ENCODE measurements around the gene ZNF469. TPM values are rescaled to one million over a fixed set of nuclear protein-coding genes. Genes with fewer than 3 reads are reported as not detected.

ZNF469 gene
- total RNA-seq, 1 experiment from 2014 or later = 0.12 TPM

DNA sequence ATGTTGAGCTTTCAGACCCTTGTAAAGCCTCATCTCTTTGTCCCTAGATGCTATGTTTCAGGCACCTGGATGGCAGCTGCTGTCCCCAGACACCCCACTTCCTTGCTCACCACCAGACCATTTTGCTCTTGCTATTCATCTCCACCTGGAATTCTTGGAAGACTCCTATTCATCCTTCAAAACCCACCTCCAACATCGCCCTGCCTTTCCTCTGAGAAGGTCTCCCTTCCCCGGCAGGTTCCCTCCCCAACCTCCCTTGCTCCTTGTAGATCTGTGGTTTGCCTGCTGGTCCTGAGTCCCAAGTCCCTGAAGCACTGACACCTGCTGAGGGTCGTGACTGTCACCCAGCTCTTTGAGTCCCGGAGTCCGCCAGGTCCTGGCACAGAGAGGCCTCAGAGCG is 9.9 kb downstream of the ZNF469 start:
- no peak for DNase-seq (ENCODE audit: low spot score)

DNA sequence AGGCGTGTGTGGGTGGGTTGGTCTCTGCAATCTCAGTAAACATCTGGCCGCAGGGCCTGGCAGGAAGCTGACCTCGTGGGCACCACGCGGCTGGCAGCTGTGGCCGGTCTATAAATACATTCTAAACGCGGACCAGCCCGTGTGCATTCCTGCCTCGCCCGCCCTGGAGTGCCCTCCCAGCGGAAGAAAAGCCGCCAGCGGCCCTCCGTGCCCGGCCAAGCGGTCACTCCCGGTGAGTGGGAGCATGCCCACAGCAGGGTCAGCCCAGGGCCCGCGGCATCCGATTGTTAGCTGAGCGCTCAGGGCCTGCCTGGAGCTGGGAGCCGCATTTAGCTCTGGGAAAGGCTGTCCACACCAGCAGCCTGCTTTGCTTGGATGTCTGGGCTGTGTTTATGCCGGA is 10.3 kb downstream of the ZNF469 start:
- no peak for DNase-seq (ENCODE audit: low spot score)

GRCh38 chr16:88393571-88393970 is 10.8 kb downstream of the ZNF469 start:
- no peak for DNase-seq (ENCODE audit: low spot score)

DNA sequence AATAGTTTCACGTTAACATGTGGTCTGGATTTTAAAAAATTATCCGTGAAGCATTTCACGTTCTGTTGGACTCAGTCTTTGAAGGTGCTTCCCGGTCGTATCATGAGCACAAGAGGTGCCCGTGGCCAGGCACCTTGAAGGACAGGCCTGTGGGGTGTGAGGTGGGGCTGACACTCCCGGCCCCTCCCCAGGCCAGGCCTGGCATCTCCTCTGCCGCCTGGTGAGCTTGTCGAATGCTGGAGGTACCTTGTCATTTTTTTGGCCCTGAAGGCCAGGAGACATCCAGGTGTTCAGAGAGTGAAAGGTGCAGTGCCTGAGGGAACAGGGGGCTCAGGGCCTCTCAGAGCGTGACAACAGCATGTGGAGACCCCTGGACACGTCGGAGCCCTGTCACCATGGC is 11.7 kb downstream of the ZNF469 start:
- no peak for DNase-seq (ENCODE audit: low spot score)

DNA sequence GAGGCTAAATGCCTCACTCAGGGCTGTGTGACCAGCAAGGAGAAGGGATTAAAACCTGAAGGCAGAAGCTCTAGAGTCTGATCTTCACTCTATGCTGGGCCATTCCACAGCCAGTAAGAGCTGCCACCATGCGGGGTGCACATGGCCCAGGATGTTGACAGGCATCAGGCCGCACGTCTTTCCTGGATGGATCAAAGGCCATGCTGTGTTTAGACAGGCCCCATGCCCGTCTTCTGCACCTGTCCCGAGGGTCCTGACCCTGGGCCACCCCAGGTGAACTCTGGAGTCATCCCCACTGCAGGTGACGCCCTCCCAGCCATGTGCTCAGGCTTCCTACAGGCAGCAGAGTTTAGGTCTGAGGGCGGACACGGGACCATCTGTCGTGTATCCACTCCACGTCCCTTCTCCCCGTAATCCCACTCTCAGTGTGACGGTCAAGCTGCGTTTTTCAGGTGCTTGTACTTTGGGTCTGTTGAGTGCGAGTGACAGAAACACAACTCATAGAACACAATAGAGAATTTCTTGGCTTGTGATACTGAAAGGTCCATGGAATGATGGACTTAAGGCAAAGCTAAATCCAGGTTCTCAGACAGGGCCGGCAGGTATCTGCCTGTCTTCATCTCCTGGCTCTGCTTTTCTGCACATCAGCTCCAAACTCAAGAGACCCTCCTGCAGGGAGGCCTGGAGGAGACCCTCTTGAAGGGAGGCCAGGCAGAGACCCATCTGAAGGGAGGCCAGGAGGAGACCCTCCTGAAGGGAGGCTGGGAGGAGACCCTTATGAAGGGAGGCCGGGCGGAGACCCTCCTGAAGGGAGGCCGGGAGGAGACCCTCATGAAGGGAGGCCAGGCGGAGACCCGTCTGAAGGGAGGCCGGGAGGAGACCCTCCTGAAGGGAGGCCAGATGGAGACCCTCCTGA is 13.2 kb downstream of the ZNF469 start:
- no peak for DNase-seq (ENCODE audit: low spot score)

GRCh38 chr16:88398170-88398873 is 15.6 kb downstream of the ZNF469 start:
- DNase-seq (ENCODE audit: low spot score) = no peak

DNA sequence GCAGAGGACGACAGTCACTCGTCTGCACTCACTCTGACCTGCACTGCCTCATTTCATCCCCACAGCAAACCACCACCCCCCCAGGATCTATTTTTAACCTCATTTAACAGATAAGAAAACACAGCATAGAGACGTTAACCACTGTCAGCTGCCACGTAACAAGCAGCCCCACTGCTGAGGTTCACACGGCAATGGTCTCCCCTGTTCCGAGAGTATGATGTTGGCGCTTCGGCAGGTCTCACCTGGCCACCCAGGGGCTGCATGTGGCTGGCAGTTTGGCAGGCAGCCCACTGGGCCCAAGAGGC is 16.1 kb downstream of the ZNF469 start:
- no peak for DNase-seq (ENCODE audit: low spot score)

- DNase-seq (ENCODE audit: low spot score) = no peak
Observed at GRCh38 chr16:88400186-88400585, 17.4 kb downstream of the ZNF469 start.

GRCh38 chr16:88401604-88402246 is 19.0 kb downstream of the ZNF469 start:
- no peak for DNase-seq (ENCODE audit: low spot score)

DNA sequence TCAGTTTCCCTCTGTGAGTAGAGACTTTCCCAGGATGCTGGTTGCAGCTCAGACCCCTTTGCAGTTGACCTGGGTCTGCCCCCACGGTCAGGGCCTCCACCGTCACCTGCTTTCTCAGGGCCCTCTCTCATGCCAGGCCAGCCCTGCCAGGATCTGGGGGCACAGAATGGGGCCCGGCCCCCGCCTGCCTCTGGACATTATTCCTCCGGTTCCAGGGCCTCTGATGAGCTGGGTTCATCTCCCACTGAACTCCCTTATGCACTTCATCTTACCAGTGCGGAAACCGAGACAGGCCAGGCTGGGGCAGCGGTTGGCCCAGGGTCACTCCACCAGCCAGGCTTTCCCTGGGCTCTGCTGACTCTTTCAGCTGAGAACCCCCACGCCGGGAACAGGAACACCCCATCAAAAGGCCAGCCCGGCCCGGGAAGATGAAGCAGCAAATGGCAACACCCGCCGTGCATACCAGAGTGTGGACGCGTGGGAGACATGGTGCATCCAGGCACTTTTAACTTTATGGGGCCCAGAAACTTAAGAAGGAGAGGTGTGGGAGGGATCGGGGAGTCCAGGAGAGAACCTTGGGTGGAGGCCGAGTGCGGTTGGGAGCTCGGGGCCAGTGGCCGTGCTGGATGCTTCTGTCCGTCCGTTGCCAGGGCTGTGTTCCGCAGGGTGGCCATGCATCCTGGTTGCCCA is 19.9 kb downstream of the ZNF469 start:
- no peak for DNase-seq (ENCODE audit: low spot score)

DNA sequence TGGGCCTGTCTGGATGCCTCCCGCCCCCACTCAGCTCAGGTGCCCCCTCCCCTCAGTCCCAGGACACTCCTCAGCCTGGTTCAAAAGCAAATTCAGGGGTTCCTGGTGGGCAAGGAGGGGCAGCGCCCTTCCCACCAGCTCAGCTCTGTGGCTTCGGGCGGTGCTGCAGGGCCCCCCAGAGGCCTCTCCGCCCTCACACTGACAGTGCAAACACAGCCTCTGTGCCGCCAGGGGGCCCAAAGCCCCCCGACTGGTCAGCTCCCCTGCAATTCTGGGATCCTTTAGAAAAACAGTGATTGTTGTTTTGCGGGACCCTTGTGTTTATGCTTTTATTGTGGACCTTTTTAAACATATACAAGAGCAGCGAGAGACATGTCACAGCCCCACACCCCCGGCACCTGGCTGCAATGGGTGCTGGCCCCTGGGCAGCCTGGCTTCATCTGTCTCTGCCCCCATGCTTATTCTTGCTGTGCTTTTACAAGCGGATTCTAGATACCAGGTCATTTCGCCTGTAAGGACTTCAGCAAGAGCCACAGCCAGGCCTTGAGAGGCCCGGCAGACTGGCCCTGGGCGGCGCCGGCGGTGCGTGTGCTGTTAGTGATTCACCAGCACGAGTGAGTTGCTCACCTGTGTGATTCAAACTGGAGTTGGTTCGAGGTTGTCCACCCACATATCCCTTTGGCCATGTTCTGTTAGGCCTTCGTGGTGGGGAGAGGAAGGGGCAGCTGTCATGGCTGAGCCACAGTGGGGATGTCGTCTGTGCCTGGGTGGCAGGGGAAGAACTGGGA is 21.2 kb downstream of the ZNF469 start:
- DNase-seq (ENCODE audit: low spot score) = no peak

DNA sequence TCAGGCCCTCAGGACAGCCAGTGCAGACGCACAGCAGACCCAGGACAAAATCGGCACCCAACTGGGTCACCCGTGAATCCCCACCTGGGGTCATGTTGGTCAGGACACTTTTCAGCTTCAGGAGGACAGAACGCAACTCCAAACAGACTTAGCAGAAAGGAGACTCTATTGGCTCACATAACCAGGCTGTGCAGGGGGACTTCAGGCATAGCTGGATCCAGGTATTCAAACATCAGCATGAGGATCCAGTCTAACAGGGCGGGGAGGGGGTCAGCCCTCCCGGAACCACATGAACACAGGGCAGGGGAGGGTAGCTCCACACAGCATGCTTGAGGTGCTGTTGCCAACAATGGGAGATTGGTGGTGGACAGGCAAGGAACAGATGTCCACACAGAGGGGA is 22.0 kb downstream of the ZNF469 start:
- DNase-seq (ENCODE audit: low spot score) = no peak

DNA sequence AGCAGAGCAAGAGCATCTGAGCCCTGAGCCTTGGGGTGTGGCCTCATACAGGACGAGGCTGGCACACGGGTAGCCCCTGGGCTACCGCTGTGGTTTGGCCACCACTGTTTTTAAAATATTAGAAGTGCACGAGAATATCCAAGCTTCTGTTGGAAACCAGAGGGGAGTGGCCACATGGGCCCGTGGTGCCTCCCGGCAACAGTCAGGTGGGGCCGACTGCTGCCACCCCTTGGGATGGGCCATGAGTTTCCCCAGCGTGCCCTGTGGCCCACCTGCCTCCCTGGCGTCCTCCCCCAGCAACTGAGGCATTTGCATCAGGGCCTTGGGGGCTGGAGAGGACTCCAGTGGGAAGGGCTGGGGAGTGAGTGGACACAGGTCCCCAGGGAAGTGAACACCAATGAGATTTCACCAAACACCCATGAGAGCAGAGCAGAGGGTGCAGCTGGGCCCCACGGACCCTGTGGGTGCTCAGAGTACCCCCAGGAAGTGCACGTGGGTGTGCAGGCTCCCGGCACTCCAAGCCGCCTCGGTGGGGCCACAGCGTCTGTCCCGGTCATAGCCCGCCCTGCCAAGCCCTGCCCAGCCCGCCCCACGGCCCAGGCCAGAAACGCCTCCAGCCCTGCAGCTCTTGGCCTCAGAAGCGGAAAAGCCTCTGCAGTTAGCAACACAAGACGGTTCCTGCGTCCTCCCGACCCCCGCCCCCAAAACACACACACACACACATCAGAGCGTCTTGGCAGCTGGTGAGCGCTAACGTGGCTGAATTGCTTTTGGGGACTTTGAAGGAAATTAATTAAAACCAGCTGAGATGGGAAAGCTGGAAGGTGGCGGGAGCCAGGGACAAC is 22.7 kb downstream of the ZNF469 start:
- no peak for DNase-seq (ENCODE audit: low spot score)

DNA sequence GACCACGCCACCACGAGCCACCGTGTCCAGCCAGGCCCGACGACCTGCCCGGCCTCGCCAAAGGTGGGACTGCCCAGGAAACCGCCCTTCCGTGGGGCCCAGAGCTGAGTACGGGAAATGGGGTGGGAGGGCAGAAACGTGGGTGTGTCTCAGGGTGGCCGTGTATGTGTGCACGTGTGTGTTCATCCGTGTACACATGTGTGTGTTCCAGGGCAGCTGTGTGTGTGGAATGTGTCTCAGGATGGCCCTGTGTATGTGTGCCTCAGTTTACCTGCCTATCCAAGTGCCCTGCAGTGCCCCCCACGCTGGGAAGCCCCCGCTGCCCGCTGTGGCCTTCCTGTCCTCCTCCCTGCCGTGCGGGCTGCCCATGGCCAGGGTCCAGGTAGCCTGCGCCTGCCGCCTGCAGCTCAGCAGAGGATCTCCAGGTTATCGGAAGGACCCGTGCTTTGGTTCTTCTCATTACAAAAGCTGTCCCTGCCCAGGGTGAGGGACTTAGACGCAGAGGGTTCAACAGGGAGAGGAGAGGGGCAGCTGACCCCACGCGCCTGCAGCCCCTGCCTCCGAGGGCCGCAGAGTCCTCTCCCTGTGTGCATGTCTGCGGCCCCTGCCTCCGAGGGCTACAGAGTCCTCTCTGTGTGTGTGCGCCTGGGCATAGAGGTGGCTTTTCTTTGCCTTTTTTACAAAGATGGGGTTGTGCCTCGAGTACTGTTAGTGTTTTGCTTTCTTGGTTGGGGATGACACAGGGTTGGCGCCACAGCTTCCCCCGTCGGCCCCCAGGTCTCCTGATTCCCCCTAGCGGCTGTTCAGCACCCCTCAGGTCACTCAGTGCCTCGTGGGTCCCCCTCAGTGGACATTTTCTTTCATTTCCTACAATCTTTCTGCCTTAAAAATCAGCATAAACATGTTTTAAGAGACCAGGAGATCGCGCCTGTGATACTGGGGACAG is 23.6 kb downstream of the ZNF469 start:
- DNase-seq (ENCODE audit: low spot score) = no peak

GRCh38 chr16:88407042-88407420 is 24.3 kb downstream of the ZNF469 start:
- no peak for DNase-seq (ENCODE audit: low spot score)

DNA sequence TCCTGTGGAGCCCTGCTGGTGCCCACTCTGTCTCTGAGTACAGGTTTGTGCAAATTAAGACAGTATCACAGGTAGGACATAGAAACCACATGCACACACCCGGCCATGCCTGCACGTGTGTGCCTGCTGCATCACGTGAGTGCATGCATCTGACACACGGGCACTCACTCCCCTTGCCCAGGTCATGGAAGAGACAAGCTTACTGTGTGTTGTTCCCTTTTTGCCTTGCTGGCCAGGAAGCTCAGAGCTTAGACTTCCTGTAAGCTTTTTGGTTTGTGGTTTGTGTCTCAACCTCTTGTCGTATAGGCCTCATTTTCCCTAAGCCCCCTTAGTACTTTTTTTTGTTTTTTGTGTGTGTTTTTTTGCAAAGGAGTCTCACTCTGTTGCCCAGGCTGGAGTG is 25.0 kb downstream of the ZNF469 start:
- DNase-seq (ENCODE audit: low spot score) = no peak

- DNase-seq (ENCODE audit: low spot score) = no peak
Observed at GRCh38 chr16:88408561-88409142, 25.9 kb downstream of the ZNF469 start.

DNA sequence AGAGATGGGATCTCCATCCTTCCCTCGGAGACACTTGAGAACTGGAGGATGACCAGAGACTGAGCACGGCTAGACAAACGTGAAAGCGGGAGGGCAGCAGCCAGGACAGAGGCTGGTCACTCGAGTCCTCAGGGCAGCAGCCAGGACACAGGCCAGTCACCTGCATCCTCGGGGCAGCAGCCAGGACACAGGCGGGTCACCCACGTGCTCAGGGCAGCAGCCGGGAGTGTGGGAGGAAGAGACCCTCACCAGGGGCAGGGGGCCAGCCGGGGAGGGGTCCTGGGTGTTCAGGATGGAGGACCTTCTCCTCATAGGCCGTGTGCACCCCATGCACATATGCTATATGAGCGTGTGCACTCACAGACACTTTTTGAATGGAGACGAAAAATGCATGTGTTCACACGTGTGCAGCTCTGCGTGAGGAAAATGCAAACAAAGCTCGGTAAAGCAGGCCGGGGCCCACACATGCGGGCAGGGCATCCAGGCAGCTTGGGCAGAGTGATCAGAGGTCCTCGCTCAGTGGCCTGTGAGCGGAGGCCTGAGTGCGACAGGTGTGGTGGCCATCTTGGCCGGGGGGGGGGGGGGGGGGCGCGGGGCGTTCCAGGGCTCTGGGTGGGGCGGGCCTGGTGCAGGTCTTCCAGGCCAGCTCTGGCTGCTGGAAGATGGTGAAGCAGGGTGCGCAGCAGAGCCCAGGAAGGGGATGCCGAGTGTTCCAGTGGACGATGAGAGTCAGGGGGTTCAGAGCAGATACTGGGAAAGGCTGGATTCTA is 26.7 kb downstream of the ZNF469 start:
- no peak for DNase-seq (ENCODE audit: low spot score)

Measured in H4 (cell line).